Keratinocyte (primary cell): ENCODE measurements around the gene OR51G1. TPM values are rescaled to one million over a fixed set of nuclear protein-coding genes. Genes with fewer than 3 reads are reported as not detected.

Source experiments
- DNase-seq: peaks from one replicate; pipeline ENCODE4 v3.0.0-alpha.2; 2011; ENCODE audit warnings: low read depth, missing footprints, low spot score
- FAIRE-seq: peaks from 2 replicates; lab custom pipeline; 2011; peaks lifted over from hg19 to GRCh38; lab: Jason Lieb, UNC
- H2AFZ ChIP-seq: 2 replicates; pipeline ENCODE4 v1.6.0; 2012; ENCODE audit warnings: low read length, control low read depth, inconsistent platforms; ENCODE audit not compliant: control insufficient read depth
- H3K27ac ChIP-seq: 2 replicates; pipeline ENCODE4 v1.5.1; 2011; ENCODE audit warnings: low read length; ENCODE audit not compliant: control insufficient read depth, insufficient read depth
- H3K27me3 ChIP-seq: 3 replicates; pipeline ENCODE4 v1.6.0; 2011; ENCODE audit warnings: low read length; ENCODE audit not compliant: control insufficient read depth, insufficient read depth; ENCODE audit errors: extremely low read depth
- H3K36me3 ChIP-seq, 2 experiments: 2 replicates in 1 of 2; 3 replicates in 1 of 2; pipeline ENCODE4 v1.5.1; 2011; ENCODE audit warnings: low read length in 2 of 2, mild to moderate bottlenecking in 1 of 2; ENCODE audit not compliant: control insufficient read depth in 2 of 2, insufficient read depth in 2 of 2; ENCODE audit errors: extremely low read depth in 1 of 2
- H3K4me1 ChIP-seq: 3 replicates; pipeline ENCODE4 v1.5.1; 2011; ENCODE audit warnings: low read length; ENCODE audit not compliant: control insufficient read depth, insufficient read depth; ENCODE audit errors: extremely low read depth
- H3K4me2 ChIP-seq: 3 replicates; pipeline ENCODE4 v1.6.0; 2011; ENCODE audit warnings: low read depth, low read length; ENCODE audit not compliant: control insufficient read depth, insufficient read depth; ENCODE audit errors: extremely low read depth
- H3K4me3 ChIP-seq, 3 experiments: fragments of 200-600 bp in 1 of 3; sonication (generic) in 1 of 3; 2 replicates in 2 of 3; 3 replicates in 1 of 3; pipeline ENCODE4 v1.5.1; 2011 to 2016; ENCODE audit warnings: low read length in 3 of 3, mild to moderate bottlenecking in 3 of 3, control low read depth in 2 of 3, inconsistent platforms in 1 of 3, low read depth in 1 of 3, mixed read lengths in 1 of 3, mixed run types in 1 of 3, moderate library complexity in 1 of 3; ENCODE audit not compliant: control insufficient read depth in 2 of 3, insufficient read depth in 2 of 3; ENCODE audit errors: extremely low read depth in 1 of 3
- H3K79me2 ChIP-seq: 2 replicates; pipeline ENCODE4 v1.6.0; 2012; ENCODE audit warnings: low read length; ENCODE audit not compliant: control insufficient read depth, insufficient read depth
- H3K9ac ChIP-seq: 3 replicates; pipeline ENCODE4 v1.6.0; 2011; ENCODE audit warnings: low read length; ENCODE audit not compliant: control insufficient read depth, insufficient read depth; ENCODE audit errors: extremely low read depth
- H3K9me1 ChIP-seq: 3 replicates; pipeline ENCODE4 v1.6.0; 2011; ENCODE audit warnings: low read length; ENCODE audit not compliant: control insufficient read depth, insufficient read depth; ENCODE audit errors: extremely low read depth
- H3K9me3 ChIP-seq: 2 replicates; pipeline ENCODE4 v1.5.1; 2012; ENCODE audit warnings: low read depth, low read length; ENCODE audit not compliant: control insufficient read depth
- H4K20me1 ChIP-seq: 3 replicates; pipeline ENCODE4 v1.6.0; 2011; ENCODE audit warnings: low read length; ENCODE audit not compliant: control insufficient read depth, insufficient read depth; ENCODE audit errors: extremely low read depth
- EZH2 ChIP-seq: IDR thresholded peaks from one replicate; pipeline ENCODE4 v1.6.1; 2012; ENCODE audit warnings: inconsistent platforms, mild to moderate bottlenecking, low read length, moderate library complexity
- dilution Hi-C: fragments of 300-500 bp; cut with MboI; formaldehyde crosslinking; loops from one replicate; pipeline ENCODE4 v1.7.0; 2020; ENCODE audit warnings: low sequenced_read_pairs; ENCODE audit not compliant: extremely low pct_ligation_motif_present
- polyA plus RNA-seq, 5 experiments: library from polyadenylated mRNA; depleted of rRNA in 3 of 5; stranded (reverse) in 3 of 5; stranded (forward) in 1 of 5; unstranded in 1 of 5; fragments of >200 nt; gene quantifications; 1 replicate in 1 of 5; 2 replicates in 3 of 5; 3 replicates in 1 of 5; pipeline versions ENCODE4 v1.2.1 to v1.2.3, GENCODE V29; 2011 to 2012; ENCODE audit warnings: missing spikeins in 2 of 5, low read depth in 1 of 5, low replicate concordance in 1 of 5
- TF ChIP-seq, protein P1 (sequence below), 3 experiments: IDR thresholded peaks in 1 of 3; conservative IDR thresholded peaks in 1 of 3; optimal IDR thresholded peaks in 1 of 3; 2 replicates in 2 of 3; 3 replicates in 1 of 3; pipeline versions ENCODE3 to v1.5.1; 2011; ENCODE audit warnings: low read length in 3 of 3, mild to moderate bottlenecking in 3 of 3, moderate library complexity in 2 of 3, control low read depth in 1 of 3, inconsistent platforms in 1 of 3; ENCODE audit not compliant: insufficient read depth in 2 of 3; ENCODE audit errors: extremely low read depth in 1 of 3

The OR51G1 gene
- polyA plus RNA-seq, 1 donor (not counting 4 experiments of a cell fraction or from before 2014, with no cell fraction given): not detected

DNA sequence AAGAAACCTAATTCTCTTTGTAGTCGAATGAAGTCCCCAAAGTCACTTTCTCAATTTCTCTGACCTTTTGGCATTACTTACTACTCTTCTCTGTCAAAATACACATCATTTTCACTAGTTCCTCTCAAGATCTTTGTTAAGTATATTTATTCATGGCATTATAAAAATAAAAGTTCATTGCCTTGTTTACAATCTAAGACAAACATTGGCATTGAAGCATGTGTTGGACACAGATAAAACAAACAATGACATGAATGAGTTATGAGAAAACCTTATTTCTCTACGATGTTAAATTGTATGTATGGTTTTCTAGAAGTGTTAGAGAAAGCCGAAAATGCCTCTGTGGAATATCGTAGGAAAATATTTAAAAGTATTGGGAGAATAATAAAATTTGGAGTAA is 8.6 kb upstream of the OR51G1 start:
- no peaks in the 10 kb centered on the region for H3K4me1 ChIP-seq
- no peaks in the 10 kb centered on the region for H3K36me3 ChIP-seq
- H4K20me1 ChIP-seq: no peaks in the 10 kb centered on the region
- dilution Hi-C loops: no loop called here
- H3K9me1 ChIP-seq: no peaks in the 10 kb centered on the region
- no peak overlapping the region for H3K4me3 ChIP-seq
- no peaks in the 10 kb centered on the region for H3K9me3 ChIP-seq
- no peaks in the 10 kb centered on the region for H3K79me2 ChIP-seq
- H3K27ac ChIP-seq: no peak overlapping the region
- no peak overlapping the region for H2AFZ ChIP-seq
- H3K9ac ChIP-seq: no peak overlapping the region
- FAIRE-seq (no peak), DNase-seq (no peak)
- H3K27me3 ChIP-seq: no peaks in the 10 kb centered on the region
- TF ChIP-seq, protein P1, sequence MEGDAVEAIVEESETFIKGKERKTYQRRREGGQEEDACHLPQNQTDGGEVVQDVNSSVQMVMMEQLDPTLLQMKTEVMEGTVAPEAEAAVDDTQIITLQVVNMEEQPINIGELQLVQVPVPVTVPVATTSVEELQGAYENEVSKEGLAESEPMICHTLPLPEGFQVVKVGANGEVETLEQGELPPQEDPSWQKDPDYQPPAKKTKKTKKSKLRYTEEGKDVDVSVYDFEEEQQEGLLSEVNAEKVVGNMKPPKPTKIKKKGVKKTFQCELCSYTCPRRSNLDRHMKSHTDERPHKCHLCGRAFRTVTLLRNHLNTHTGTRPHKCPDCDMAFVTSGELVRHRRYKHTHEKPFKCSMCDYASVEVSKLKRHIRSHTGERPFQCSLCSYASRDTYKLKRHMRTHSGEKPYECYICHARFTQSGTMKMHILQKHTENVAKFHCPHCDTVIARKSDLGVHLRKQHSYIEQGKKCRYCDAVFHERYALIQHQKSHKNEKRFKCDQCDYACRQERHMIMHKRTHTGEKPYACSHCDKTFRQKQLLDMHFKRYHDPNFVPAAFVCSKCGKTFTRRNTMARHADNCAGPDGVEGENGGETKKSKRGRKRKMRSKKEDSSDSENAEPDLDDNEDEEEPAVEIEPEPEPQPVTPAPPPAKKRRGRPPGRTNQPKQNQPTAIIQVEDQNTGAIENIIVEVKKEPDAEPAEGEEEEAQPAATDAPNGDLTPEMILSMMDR (optimal IDR thresholded peaks at IDR 0.05 in 1 of 3, IDR thresholded peaks at IDR 0.05 in 1 of 3, conservative IDR thresholded peaks at IDR 0.05 in 1 of 3; ENCODE audit: extremely low read depth in 1 of 3, insufficient read depth in 2 of 3, low read length in 3 of 3): no peak
- TF ChIP-seq EZH2: no peak
- H3K4me2 ChIP-seq: no peak overlapping the region

DNA sequence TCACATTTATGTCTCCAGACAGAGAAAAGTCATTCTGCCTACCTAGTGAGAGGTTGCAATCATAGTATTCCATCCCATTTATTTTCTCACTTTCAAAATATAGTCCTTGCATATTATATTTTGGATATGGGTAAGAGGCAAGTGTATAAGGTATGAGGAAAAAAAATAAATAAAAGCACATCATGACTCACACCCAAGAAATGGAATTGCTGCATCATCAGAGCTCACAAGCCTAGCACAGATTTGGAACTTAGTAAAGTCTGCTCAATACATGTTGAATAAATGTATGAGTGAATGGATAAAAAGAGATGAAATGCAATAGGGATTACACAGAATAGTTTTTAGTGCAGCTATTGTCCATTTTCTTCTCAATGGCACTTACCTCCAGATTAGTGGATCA is 2.5 kb upstream of the OR51G1 start:
- H3K27ac ChIP-seq: no peak overlapping the region
- H3K79me2 ChIP-seq: no peaks in the 10 kb centered on the region
- H3K9me1 ChIP-seq: no peaks in the 10 kb centered on the region
- no peaks in the 10 kb centered on the region for H4K20me1 ChIP-seq
- no peak overlapping the region for H3K4me2 ChIP-seq
- FAIRE-seq (no peak), DNase-seq (no peak)
- H3K9me3 ChIP-seq: no peaks in the 10 kb centered on the region
- no peak overlapping the region for H3K4me3 ChIP-seq
- no peak for TF ChIP-seq EZH2
- TF ChIP-seq, protein P1 (optimal IDR thresholded peaks at IDR 0.05 in 1 of 3, IDR thresholded peaks at IDR 0.05 in 1 of 3, conservative IDR thresholded peaks at IDR 0.05 in 1 of 3; ENCODE audit: extremely low read depth in 1 of 3, insufficient read depth in 2 of 3, low read length in 3 of 3): no peak
- H3K27me3 ChIP-seq: no peaks in the 10 kb centered on the region
- dilution Hi-C loops: no loop called here
- no peak overlapping the region for H3K9ac ChIP-seq
- H2AFZ ChIP-seq: no peak overlapping the region
- H3K4me1 ChIP-seq: no peaks in the 10 kb centered on the region
- no peaks in the 10 kb centered on the region for H3K36me3 ChIP-seq
